Pancreas (tissue), 10 donors: ENCODE results near the gene ECE1. TPM values are rescaled to one million over a fixed set of nuclear protein-coding genes. Genes with fewer than 3 reads are reported as not detected.

Experiments used
- ATAC-seq, 4 donors: fragments of 200-7000 bp; cut with Tn5 transposase; one replicate each; pipeline versions ENCODE4 v1.8.0 to v1.9.1; 2020; ENCODE audit warnings: mild to moderate bottlenecking in 4 of 4, moderate library complexity in 4 of 4
- DNase-seq, 6 donors: peaks; one replicate each; pipeline ENCODE4 v3.0.0-alpha.2; 2020
- FAIRE-seq: peaks from 2 replicates; lab custom pipeline; 2012; peaks lifted over from hg19 to GRCh38; lab: Jason Lieb, UNC
- H3K27ac ChIP-seq, 4 donors: fragments of 200-600 bp; sonication (generic); 1 replicate in 3 of 4; 2 replicates in 1 of 4; pipeline versions ENCODE4 v1.5.0 to v1.8.0; 2020
- H3K27me3 ChIP-seq, 4 donors: fragments of 200-600 bp; one replicate each; pipeline ENCODE4 v1.8.0; 2021
- H3K36me3 ChIP-seq, 3 donors: fragments of 200-600 bp; sonication (generic) in 1 of 3; one replicate each; pipeline versions ENCODE4 v1.5.0 to v1.8.0; 2020 to 2021
- H3K4me1 ChIP-seq, 3 donors: fragments of 200-600 bp; one replicate each; pipeline ENCODE4 v1.8.0; 2021
- H3K4me3 ChIP-seq, 4 donors: fragments of 200-600 bp; sonication (generic) in 2 of 4; one replicate each; pipeline versions ENCODE4 v1.5.0 to v1.8.0; 2020 to 2021
- H3K9me3 ChIP-seq, 4 donors: fragments of 200-600 bp; one replicate each; pipeline ENCODE4 v1.8.0; 2021
- WGBS, 2 donors: extraction: QIAGEN DNeasy Blood & Tissue Kit; methylation state at CpG; one replicate each; pipeline ENCODE4 v1.1.7; 2013; 5-methylcytosine and 5-hydroxymethylcytosine counted together
- intact Hi-C, 3 donors: fragments of 100-400 bp; cut with DNase I; formaldehyde crosslinking; loops; one replicate each; pipeline versions ENCODE4 v1.11.1 to v1.14.2; 2022
- polyA plus RNA-seq, 2 donors: library from polyadenylated mRNA; stranded (reverse); fragments of 200-250 nt; gene quantifications; one replicate each; pipeline ENCODE4 v1.2.3, GENCODE V29; 2013
- total RNA-seq, 6 donors: library from RNA; stranded (reverse); fragmentation: NEBNext Ultra II Directional in 4 of 6; extraction: Animal tissue kit (Norgen Biotek cat#: 25700) in 4 of 6; gene quantifications; one replicate each; pipeline versions ENCODE4 v1.2.1 to v1.2.4, GENCODE V29; 2021 to 2023
- TF ChIP-seq, protein P1 (sequence below), 4 donors: fragments of 200-600 bp; sonication (generic) in 3 of 4; IDR thresholded peaks; one replicate each; pipeline versions ENCODE4 v1.5.0 to v1.8.0; 2021; ENCODE audit warnings: antibody characterized with exemption in 4 of 4
- donor health status: healthy with polysubstance abuse.
- donor health status: DM: no; HTN: no; CAD: no; lungs with moderate emphysema.
- donor health status: DM: no; HTN: no; CAD: no.
- donor health status: control.
- donor health status: control.
- donor health status: Bipolar disorder and iron deficiency.
- donor health status: DM: yes; HTN: yes; CAD: no.
- donor health status: DM: no; HTN: no; CAD: no.
- donor health status: DM: no; HTN: no; CAD: no.
- donor health status: DM: yes; HTN: yes; CAD: no.

Gene ECE1
- total and polyA plus RNA-seq, 8 donors, result 38.1 to 141 (median 85.8) TPM

DNA sequence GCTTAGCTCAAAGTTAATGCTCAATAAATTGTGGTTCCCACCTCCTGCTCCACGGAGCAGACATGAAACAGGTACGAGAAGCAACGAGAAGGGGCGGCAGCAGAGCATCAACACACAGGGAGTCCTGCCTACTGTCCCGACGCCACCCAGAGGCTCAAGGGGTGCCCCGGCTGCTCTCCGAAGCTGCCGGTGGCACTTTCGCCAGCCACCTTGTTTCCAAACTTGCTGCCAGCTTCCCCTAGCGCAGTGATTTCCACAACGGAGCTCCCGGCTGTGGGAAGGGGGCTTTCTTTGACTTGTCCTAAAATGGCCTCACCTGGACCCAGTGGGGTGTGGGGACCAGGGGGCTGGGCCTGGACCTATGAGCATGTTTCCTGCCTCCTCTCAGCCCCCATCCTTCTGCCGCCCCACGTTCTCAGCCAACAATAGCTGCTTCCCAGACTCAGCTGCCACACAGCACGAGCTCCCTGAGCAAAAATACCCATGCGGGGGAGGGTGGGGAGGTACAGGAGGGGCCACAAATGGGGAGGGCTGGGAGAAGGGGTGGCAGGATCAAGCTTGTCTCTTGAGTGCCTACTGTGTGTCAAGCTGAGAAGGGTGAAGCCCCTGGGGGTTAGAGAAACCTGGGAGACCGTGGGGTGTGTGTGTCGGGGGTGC, 35.6 kb upstream of the ECE1 start:
- no peaks in the 10 kb centered on the region for H3K9me3 ChIP-seq
- FAIRE-seq, result no peak
- WGBS, 2 donors, result 58 to 61% methylated on average over 19 of the region's 19 CpGs
- DNase-seq, result peak in 1 of 6 donors; percentile 40
- H3K27ac ChIP-seq, result peak overlapping the region in 3 of 4 donors; percentile 22 to 93 (median 76)
- H3K4me3 ChIP-seq, result no peak overlapping the region
- TF ChIP-seq, protein P1, sequence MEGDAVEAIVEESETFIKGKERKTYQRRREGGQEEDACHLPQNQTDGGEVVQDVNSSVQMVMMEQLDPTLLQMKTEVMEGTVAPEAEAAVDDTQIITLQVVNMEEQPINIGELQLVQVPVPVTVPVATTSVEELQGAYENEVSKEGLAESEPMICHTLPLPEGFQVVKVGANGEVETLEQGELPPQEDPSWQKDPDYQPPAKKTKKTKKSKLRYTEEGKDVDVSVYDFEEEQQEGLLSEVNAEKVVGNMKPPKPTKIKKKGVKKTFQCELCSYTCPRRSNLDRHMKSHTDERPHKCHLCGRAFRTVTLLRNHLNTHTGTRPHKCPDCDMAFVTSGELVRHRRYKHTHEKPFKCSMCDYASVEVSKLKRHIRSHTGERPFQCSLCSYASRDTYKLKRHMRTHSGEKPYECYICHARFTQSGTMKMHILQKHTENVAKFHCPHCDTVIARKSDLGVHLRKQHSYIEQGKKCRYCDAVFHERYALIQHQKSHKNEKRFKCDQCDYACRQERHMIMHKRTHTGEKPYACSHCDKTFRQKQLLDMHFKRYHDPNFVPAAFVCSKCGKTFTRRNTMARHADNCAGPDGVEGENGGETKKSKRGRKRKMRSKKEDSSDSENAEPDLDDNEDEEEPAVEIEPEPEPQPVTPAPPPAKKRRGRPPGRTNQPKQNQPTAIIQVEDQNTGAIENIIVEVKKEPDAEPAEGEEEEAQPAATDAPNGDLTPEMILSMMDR (IDR thresholded peaks at IDR 0.05), result no peak
- intact Hi-C loops, result loop anchor here in 1 of 3 donors (10.0 kb wide), 1 partner anchor 51 kb away; no protein-coding TSS in a partner anchor
- H3K4me1 ChIP-seq, result peaks cover 64 to 95% (median 70%) of the 10 kb centered on the region in 3 donors
- no peaks in the 10 kb centered on the region for H3K27me3 ChIP-seq
- no peaks in the 10 kb centered on the region for H3K36me3 ChIP-seq
- no peak for ATAC-seq

DNA sequence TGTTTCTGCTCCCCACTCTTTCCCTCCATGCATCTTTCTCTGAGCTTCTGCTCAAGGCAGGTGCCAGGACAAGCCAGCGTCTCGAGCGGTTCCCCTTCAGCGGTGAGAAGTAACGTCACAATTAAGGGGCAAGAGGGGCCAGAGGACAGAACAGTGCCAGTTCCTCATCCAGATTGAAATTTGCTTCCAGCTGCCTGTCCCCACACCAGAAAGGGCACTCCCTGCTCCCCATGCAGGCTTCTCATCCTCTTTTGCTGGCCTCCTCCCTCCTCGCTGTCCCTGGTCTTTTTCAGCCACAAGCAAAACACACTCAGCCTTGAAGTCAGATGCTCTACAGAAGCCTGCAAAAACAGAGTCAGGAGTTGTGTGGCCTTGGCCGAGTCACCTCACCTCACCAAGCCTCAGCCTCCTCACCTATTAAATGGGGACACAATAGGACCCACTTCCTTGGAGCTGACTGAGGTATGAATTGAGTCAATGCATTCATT, 35.0 kb upstream of the ECE1 start:
- H3K36me3 ChIP-seq, result no peaks in the 10 kb centered on the region
- WGBS, 2 donors, result 52 to 53% methylated on average over 7 of the region's 7 CpGs
- peak overlapping the region; percentile 64 to 93 (median 80) for H3K27ac ChIP-seq
- peaks cover 64 to 95% (median 70%) of the 10 kb centered on the region in 3 donors for H3K4me1 ChIP-seq
- DNase-seq, result peak in 1 of 6 donors; percentile 21
- H3K9me3 ChIP-seq, result no peaks in the 10 kb centered on the region
- no peak for FAIRE-seq
- no peak overlapping the region for H3K4me3 ChIP-seq
- intact Hi-C loops, result loop anchor here in 1 of 3 donors (10.0 kb wide), 1 partner anchor 50 kb away; no protein-coding TSS in a partner anchor
- ATAC-seq, result no peak
- H3K27me3 ChIP-seq, result no peaks in the 10 kb centered on the region
- TF ChIP-seq, protein P1 (IDR thresholded peaks at IDR 0.05), result no peak

DNA sequence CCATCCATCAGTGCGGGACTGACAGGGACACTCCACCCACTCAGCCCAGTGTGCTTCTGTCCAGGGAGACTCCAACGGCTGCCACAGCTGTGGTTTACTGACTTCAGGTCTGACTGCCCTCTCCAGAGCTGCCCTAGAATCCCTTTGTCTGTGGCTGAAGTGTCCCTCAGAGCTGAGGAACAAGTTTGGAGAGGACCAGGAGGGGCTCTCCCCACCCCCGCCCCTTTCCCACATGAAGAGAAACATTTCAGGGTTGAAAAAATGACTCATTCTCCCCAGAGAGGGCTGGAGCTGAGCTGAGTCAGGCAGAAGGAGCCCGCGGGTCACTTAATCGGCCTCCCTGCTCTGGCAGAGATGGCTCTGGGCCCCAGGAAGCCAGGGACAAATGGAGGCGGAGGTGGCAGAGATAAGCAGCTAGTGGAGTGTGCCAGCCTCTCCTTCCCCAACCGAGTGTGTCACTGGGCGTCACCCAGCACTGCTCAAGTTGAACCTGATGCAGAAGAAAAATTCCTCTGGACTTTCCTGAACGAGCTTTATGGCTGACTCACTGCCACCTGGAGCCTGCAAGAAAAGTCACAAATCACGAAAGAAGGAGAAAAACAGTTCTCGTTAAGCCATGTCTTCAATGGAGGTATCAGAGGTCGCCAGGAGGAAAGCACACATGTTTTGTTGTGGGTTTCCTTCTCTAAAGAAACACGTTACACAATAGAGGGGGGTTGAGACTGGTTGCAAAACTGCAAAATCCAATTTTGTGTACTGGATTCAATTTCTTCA, 34.3 kb upstream of the ECE1 start:
- DNase-seq (peak; percentile 79 to 93 (median 88)), ATAC-seq (peak; percentile 57 to 76 (median 70)), FAIRE-seq (no peak)
- intact Hi-C loops, result loop anchor here in 1 of 3 donors (10.0 kb wide), 1 partner anchor 50 kb away; no protein-coding TSS in a partner anchor
- TF ChIP-seq, protein P1 (IDR thresholded peaks at IDR 0.05), result no peak
- peak overlapping the region; percentile 64 to 93 (median 80) for H3K27ac ChIP-seq
- no peaks in the 10 kb centered on the region for H3K27me3 ChIP-seq
- H3K4me3 ChIP-seq, result no peak overlapping the region
- 7 to 12% methylated on average over 14 of the region's 14 CpGs for WGBS, 2 donors
- no peaks in the 10 kb centered on the region for H3K36me3 ChIP-seq
- H3K9me3 ChIP-seq, result no peaks in the 10 kb centered on the region
- peaks cover 63 to 92% (median 65%) of the 10 kb centered on the region in 3 donors for H3K4me1 ChIP-seq

DNA sequence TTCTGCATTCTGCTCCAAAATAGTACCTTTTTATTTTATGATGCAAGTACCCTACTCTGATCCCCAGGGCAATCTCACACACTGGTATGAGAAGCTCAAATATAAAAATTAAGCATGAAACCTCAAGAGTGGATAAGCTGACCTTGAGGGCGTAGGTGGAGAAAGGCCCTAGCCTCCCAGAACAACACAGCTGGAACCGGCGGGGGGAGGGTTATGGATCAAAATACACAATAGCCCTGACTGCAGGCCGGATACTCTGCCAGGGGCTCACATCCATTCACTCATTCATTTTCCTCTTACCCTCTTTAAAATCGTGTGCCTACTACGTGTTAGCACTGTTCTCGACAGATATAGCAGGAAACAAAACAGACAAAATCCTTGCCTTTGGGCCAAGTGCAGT, 32.8 kb upstream of the ECE1 start:
- no peaks in the 10 kb centered on the region for H3K9me3 ChIP-seq
- H3K4me3 ChIP-seq, result no peak overlapping the region
- intact Hi-C loops, result loop anchor here in 1 of 3 donors (10.0 kb wide), 1 partner anchor 48 kb away; no protein-coding TSS in a partner anchor
- H3K27ac ChIP-seq, result peak overlapping the region; percentile 3 to 93 (median 54)
- FAIRE-seq (no peak), DNase-seq (peak in 1 of 6 donors; percentile 31), ATAC-seq (no peak)
- 19 to 22% methylated on average over 7 of the region's 7 CpGs for WGBS, 2 donors
- no peaks in the 10 kb centered on the region for H3K36me3 ChIP-seq
- H3K27me3 ChIP-seq, result no peaks in the 10 kb centered on the region
- H3K4me1 ChIP-seq, result peaks cover 65 to 93% (median 68%) of the 10 kb centered on the region in 3 donors
- TF ChIP-seq, protein P1 (IDR thresholded peaks at IDR 0.05), result no peak
